T follicular helper cell (primary cell): Measurements from ENCODE around the gene HS6ST2.
"Not testable (repeated sequence)": the region's sequence is repeated elsewhere in the genome, so short reads cannot be mapped to it uniquely, and the experiment has no call there.

Experiments used
- DNase-seq: peaks from one replicate; pipeline ENCODE4 v3.0.0-alpha.2; 2020; ENCODE audit warnings: low read depth
- total RNA-seq, 2 experiments: gene quantifications; one replicate each; lab custom pipeline; 2026; lab: John Stamatoyannopoulos, UW

HS6ST2 gene
- total RNA-seq: 0.18 to 1.2 reads per million in 2 experiments

GRCh38 chrX:132958091-132958703, at the start of gene HS6ST2:
Gene HS6ST2 (minus strand): TSS chrX:132958629.
- DNase-seq: no peak

DNA sequence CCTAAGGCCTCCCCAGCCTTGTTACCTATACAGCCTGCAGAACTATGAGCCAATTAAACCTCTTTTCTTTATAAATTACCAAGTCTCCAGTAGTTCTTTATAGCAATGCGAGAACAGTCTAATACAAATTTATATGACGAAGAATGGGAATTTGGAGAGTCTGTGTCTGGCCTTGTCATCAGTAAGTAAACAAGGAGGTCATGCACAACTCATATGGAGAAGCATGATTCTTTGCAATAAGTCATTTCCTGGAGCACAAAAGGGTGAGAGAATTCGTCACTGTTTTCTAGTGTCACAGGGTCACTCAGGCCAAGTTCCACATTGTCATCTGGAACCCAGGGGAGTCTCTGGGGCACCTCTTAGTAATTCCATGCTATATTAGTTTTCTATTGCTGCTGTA, 49.0 kb upstream of the HS6ST2 start:
- no peak for DNase-seq

DNA sequence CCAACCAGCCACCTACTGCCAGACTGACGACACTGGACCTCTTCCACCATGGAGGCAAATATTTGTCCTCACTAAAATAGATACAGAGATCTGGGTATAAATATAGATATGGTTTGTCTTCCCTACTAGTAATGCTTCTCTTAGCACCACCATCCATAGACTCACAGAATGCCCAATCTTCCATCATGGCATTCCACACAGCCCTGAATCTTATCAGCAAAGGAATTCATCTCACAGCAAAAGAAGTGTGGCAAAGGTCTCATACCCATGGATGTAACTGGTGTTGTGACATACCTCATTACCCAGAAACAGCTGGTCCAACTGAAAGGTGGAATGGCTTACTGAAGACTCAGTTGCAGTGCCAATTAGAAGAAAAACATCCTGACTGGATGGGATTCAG, 47.2 kb upstream of the HS6ST2 start:
- DNase-seq: no peak

DNA sequence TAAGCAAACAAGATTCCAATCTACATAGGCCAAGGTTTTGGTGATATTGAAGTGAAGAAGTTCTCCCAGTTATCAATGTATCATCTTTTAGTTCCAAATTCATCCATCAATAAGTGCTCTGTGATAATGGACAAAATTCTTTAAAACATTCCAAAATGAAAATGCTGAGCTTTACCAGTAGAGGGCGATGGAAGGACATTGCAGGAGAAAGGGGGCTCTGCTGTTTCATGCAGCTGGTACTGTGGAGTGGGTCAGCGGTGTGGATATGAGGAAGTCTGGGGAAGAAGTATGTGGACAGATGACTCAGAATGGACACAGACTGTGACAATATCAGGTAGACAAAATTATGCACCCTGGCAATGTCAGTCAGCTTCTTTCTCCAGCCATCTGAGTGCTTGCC, 46.6 kb upstream of the HS6ST2 start:
- DNase-seq: no peak

GRCh38 chrX:132999209-132999608, 40.8 kb upstream of the HS6ST2 start:
- DNase-seq: no peak

DNA sequence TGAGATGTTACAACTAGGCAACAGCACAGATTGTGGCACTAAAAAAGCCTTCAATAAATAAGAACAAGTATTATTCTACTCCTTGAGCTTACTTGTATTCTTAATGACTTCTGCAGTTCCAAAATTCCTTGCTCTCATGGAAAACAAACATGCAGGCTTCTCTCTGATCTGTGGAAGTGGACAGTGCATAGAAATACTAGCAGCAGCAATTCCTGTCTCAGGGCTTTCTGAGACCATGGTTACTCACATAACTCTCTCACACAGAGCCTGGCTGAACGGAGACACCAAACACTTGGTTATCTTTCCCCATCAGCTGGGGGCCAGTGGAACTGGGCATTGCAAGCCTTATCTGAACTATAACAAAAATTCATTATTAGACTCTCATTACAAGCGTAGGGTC, 32.4 kb upstream of the HS6ST2 start:
- no peak for DNase-seq

DNA sequence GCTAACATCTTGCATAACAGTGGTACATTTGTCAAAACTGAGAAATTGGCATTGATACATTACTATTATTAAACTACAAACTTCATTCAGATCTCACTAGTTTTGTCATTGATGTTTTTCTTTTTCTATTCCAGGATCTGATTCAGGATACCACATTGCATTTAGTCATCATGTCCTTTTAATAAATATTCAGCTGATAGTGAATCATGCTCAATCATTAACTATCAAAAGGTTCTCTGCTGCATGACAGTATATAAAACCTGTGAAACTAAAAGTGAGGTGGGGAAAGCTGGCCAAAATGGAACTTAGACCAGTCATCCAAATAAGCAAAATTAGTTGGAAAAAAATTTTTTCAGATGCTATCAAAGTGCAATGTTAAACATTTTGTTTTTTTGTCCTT, 28.1 kb upstream of the HS6ST2 start:
- no peak for DNase-seq

- no peak for DNase-seq
These were observed 25.7 kb upstream of the HS6ST2 start for GRCh38 chrX:132984058-132984650.

GRCh38 chrX:132983496-132983895, 25.1 kb upstream of the HS6ST2 start:
- no peak for DNase-seq

GRCh38 chrX:132980035-132980434, 21.6 kb upstream of the HS6ST2 start:
- DNase-seq: not testable (repeated sequence)

DNA sequence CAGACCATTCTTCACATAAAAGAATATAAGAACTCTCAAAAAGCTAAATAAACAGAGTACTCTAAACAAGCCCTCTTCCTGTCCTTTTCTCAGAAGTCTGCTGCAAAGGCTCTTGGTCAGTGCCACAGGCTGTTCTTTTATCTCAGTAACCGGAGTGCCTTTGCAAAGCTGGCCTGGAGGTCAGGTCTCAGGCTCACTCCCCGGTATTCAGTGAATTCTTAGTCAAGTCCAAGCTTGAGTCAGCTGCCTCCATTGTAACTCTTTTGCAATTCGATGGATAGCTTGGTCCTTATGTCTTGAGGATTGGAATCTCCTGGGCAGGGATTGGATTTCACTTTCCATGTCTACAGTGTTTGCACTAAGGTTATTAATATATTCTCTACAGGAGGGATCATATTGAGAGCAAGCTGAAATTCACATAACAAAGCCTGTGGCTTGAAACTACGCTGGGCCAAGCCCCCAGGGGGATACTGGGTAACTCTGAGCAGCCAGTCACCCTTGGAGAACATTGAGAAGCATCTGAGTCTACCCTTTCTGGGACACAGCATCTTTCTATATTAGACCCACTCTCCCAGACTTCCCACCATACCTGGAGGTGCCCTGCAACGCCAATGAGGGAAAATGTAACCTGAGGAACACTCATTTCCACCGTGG, 10.0 kb upstream of the HS6ST2 start:
- no peak for DNase-seq

DNA sequence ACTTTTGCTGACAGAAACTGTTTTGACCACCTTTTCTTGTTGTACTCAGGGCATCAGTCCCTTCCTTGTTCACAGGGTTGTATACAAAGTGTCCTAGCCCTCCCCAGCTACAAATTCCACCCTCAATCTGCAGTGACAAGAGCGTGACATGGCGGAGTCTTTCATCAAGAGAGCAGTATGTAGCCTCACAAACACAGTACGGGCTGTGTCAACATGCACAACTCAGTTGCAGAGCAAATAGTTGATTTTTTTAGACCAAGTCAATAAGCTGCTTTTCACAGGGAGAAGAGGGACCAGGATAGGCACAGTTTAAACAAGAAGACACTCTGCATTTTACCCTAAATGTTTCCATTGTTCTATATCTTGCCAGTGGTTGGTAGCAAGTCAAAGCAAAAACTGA, 8.6 kb upstream of the HS6ST2 start:
- DNase-seq: no peak

DNA sequence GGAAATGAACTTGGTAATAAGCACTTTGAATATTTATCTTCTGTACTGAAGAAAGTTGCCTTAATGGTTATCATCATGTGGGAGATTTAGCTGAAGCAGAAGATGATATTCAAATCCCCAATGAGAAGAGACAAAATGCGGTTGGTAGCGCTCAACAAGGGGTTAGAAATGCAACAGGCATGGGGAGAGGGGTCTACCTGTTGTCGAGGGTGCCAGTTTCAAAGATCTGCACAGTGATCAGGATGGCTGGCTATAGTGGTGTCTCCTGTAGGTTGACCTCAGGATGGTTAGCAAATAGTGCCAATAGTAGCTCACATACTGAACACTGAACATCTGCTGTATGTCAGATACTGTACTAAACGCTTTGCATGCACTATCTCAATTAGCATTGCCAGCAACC, 7.0 kb upstream of the HS6ST2 start:
- DNase-seq: no peak

DNA sequence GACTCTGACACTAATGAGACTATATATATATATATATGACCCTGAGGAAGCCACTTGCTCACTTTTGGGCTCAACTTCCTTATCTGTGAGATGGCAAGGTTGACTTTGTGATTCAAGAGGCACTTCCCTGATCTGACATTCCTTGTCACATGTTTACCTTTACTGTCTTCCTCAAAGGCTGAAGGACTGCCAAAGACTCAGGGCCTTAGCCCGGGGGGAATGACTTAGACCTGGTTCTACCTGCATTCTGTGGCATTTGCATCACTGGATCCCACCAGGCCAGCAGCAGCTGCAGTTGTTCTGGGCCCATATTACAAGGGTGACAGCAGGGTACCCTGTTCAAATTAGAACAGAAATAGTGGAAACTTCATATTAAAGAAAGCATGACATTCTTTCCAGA, 3.1 kb upstream of the HS6ST2 start:
- DNase-seq: no peak

DNA sequence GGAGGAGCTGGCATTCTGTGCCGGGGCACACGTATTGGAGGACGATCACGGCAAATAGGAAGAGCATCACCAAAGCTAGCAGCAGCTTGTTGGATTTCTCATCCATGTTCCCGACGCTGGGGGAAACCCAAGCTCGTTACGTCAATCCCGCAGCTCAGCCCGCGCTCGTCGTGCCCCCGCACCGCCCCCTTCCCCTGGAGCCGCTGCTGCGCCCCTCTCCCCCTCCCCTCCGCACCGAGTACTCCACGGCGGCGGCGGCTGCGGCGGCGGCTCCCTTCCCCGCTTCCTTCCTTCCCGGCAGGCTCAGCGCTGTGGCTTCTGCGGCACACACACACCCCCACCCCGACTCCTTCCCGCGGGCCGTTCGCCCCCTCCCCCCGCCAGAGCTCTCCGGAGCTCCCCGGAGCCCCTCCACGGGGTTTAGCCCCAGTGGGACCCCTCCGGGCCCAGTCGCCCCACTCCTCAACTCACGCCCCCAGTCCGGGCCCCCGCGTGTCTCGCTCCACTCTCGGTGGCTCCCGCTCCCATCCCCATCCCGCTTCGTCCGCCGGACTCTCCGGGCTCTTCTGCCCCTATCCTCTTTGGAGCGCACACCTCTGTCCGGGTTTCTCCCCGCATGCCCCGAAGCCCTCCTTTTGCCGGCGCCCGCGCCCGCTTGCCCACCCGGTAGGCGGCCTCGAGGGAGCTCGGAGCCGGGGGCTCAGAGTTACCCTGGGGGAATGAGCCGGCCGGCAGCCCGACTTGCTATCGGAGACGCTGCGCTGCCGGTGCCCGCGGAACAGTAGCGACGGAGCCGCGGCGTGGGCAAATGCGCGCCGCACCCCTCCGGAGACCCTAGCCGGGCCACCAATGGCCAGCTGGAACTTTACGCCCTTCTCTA, 978 bp downstream of the HS6ST2 start:
- no peak for DNase-seq

DNA sequence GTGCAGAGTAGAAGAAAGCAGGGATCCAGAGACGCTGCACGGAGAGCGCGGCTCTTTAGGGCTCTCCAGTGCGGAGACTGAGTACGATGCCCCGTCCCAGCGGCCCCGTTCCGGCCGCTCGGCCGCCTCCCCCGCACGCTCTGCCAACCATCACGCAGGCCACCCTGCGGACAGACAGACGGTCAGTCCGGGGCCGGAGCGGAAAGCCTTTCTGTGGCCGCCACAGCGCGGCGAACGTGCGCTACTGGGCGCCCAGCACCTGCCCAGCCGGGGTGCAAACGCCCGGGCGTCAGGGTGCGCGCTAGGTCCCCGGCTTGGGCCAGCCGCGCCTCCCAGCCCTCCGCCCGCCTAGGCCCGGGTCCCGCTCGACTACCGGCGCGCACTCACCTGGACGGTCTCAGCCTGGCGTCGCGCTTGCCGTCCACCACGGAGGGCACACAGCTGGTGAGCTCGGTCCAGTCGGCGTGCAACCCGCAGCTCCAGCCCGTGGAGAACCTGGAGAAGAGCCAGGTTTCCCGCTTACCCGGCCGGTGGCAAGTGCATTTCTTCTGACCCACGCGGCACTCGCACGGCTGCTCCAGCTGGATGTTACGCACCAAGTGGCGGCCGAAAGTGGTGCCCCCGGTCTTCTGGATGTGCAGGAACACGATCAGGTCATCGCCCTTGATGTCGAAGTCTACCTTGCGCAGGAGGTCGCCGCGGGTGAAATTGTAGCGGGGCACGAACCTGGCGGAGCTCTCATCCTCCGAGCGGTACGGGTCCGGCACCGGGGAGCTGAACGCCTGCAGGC, 1.8 kb downstream of the HS6ST2 start:
- DNase-seq: no peak

DNA sequence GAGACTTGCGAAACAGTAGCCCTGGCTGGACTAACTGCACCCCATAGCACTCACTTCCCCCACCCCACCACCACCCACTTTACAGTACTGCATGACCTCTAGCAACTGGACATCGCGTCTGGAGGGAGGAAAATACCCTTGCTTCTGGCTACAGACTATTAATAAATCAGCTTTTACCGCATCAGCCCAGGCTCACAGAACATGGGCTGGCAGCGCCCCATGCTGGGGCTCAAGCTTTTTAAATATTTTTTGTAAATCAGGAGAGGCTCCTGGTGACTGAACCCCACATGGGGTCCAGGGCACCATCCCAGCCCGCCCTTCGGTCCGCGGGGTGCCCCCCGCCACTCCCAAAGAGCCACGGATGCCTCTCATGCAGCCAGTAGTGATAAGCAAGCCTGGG, 2.7 kb downstream of the HS6ST2 start:
- no peak for DNase-seq

DNA sequence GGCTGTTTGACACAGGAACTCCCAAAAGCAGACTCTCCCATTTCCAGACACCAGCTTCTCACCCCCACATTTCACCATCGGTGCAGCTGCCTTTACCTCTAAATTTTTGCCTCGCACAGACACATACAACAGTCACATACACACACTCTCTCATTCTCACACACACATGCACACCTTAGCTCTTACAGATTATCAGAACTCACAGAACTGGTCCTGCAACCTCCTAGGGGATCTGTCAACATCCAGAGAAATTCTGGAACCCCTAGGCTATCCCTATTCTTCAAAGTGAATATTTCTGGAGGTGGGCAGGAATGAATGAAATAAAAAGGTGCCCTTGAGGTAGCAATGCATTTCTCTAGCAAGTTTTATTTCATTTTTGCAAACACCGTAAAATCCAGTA, 4.1 kb downstream of the HS6ST2 start:
- DNase-seq: no peak

DNA sequence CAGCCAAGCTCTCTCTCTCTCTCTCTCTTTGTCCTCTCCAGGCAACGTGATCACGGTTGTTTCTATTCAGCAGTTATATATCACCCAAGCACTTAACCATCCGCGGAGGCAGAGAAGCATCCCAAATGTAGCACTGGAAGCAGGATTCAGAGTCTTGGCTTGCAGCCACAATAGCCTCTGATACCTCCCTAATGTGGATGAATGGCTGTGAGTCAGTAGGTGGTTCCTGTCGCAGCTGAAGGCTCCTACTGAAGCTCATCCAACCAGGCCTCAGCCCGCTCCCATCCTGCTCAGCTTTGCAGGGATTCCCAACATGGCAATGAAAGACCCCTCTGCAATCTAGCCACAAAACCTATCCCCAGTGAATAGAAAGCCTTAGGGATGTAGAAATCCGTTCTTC, 5.1 kb downstream of the HS6ST2 start:
- DNase-seq: no peak

GRCh38 chrX:132948648-132949260, 9.7 kb downstream of the HS6ST2 start:
- DNase-seq: no peak

DNA sequence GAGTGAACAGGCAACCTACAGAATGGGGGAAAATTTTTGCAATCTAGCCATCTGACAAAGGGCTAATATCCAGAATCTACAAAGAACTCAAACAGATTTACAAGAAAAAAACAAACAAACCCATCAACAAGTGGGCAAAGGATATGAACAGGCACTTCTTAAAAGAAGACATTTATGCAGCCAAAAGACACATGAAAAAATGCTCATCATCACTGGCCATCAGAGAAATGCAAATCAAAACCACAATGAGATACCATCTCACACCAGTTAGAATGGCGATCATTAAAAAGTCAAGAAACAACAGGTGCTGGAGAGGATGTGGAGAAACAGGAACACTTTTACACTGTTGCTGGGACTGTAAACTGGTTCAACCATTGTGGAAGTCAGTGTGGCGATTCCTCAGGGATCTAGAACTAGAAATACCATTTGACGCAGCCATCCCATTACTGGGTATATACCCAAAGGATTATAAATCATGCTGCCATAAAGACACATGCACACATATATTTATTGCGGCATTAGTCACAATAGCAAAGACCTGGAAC, 13.3 kb downstream of the HS6ST2 start:
- DNase-seq: not testable (repeated sequence)
